HG03442 (cell line): Measurements from ENCODE around the gene HNRNPA0.

Source experiments
- ATAC-seq: cut with Tn5 transposase; IDR thresholded peaks from one replicate; pipeline ENCODE4 v1.9.1; 2021; ENCODE audit warnings: mild to moderate bottlenecking, moderate library complexity; ENCODE audit not compliant: unreplicated experiment

HNRNPA0 gene

DNA sequence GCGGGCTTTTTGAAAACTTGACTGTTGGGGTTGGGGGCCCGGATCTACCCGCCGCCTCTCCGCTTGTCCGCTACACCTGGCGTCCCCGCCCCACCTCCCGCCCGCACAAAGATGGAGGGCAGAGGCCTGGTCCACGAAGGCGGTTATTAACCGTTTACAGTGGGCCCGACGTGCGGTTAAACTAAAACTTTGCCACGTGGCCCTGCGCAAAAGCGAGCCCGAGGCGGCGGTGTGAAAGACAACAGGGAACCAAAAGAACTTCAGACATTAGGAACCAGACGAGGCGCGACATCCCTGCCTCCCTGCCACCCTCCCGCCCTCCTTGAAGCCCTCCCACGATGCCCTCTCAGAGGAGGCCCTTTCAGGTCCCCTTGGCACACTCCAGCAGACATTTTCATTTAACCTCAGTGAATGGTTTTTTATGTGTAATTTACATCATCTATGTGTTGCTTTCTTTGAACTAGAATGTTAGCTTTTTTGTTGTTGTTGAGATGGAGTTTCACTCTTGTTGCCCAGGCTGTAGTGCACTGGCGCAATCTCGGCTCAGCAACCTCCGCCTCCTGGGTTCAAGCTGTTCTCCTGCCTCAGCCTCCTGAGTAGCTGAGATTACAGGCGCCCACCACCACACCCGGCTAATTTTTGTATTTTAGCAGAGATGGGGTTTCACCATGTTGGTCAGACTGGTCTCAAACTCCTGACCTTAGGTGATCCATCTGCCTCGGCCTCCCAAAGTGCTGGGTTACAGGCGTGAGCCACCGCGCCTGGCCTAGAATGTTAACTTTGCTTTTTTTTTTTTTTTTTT, 999 bp upstream of the HNRNPA0 start:
- peak; percentile 11 for ATAC-seq

DNA sequence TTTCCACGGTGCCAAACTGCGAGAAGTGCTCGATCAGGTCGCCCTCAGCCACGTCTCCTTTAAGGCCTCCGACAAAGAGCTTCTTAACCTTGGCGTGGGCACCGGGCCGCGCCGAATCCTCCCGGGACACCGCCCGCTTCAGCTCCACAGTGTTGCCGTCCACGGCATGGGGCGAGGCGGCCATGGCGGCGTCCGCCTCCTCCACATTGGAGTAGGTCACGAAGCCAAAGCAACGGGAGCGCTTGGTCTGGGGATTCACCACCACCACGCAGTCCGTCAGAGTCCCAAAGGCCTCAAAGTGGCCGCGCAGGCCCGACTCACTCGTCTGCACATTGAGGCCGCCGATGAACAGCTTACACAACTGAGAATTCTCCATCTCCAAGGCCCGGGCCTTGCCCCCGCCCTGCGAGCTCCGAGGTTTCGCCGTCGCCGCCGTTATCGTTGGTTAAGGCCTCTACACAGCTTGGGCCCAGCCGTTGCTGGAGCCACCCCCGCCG, 424 bp downstream of the HNRNPA0 start:
- peak; percentile 8 for ATAC-seq

DNA sequence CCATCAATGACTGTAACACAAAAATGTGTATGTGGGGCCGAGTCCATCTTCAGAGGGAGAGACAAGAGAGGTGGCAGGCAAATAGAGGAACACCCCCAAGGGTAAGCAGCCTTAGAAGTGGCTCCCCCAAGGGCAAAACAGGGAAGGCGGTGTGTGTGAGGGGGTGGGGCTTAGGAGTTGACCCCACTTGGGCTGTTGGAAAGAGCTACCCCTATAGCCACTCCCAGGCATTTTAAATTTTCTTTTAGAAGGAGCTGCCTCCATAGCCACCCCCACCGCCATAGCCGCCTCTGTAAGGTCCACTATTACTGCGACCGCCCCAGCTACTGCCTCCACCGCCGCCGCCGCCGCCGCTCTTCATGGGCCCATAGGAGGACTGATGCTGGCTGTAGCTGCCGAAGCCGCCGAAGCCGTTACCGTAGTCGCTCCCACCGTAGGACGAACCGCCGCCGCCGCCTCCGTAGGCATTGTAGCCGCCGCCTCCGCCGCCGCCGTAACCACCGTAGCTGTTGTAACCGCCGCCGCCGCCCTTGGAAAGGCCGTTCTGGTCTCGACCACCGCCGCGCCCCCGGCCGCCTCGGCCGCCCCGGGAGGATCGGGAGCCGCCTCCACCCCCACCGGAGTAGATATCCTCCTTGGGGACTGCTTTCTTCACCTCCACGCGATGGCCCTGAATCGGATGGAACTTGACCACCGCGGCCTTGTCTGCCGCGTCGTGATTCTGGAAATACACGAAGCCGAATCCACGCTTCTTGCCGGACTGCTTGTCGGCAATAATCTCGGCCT, 1.1 kb downstream of the HNRNPA0 start:
- ATAC-seq = no peak

DNA sequence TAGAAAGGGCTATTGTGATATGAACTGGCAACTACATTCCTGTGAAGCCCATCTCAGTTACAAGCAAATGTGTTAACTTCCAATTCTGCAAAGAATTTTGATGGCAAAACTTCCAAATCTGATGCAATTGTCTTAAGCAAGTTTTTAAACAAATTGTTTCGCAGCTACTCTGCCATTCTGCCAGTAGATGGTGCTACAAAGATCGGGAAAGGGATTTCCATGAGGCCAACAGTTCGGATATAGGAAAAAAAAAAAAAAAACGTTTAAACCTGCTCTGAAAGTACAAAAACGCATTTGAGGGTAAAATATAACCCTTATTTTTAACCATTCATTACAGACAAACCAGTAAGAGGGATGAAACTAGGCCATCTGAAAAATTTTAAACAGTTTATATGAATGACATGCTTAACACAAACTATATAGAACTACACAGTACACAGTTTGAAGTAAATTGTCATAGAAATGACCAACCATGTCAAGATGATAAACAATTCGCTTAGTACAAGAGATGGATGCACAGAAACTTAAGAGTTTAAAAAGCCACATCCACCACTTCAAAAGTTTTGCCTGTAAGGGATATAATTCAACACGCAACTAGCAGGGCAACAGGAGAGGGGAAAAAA, 2.2 kb downstream of the HNRNPA0 start:
- no peak for ATAC-seq

DNA sequence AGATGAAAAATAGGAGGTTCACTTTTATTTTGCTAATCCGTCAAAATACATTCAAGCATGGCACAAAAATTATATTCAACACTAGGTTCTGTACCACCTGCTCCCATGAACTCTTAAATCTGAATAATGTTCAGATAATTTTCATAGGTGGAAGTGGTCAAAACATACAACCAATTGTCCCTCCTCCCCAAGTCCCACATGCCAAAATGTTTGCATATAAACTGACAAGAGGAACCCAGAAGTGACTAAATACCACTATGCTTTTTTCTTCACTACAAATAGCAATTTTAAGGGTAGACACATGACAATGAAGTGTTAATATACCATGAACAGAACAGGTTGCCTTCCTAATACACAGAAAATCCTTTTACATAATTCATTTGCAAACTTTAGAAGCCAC, 3.7 kb downstream of the HNRNPA0 start:
- no peak for ATAC-seq

DNA sequence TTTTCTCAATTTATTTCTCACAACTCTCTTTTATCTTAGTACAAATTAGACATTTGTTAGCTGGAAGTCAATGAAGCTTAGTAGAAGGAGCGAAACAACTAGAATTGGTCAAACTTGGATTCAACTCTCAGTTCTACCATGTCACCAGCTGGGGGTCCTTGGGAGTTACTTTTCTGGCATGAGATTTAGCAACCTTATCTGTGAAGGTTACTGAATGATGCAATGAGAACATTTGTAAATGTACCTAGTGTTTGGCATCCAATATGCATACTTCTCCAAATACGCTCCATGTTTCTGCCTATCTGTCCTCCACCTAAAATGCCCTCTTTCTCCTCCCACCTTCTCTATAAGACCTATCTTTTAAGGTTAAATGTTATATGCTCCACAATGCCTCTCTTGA, 6.3 kb downstream of the HNRNPA0 start:
- ATAC-seq = no peak

DNA sequence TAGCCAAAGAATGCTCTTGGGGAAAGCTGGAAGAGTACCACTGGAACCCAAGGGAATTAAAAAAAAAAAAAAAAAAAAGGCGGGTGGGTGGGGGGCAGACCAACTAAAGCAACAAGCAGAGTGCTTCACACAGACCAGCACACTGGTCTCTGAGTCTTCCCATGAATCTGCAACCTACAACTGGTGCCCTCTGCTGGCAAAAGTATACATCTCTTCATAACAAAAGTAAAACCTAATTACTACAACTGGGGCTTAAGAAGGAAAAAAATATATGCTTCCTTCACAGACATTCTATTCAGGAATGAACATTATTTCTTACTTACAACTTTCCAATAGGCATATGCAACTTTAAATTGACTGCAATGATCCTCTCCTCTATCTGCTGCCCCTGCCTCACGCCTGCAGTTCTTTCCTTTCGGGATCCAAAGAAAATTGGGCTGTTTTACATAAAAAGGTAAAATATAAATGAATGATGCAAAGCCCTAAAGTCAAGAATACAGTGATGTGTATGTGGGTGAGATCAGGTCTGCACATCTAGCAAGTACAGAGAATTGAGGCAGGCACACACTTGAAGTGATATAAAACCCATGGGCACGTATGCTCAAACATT, 11.0 kb downstream of the HNRNPA0 start:
- peak; percentile 76 for ATAC-seq

DNA sequence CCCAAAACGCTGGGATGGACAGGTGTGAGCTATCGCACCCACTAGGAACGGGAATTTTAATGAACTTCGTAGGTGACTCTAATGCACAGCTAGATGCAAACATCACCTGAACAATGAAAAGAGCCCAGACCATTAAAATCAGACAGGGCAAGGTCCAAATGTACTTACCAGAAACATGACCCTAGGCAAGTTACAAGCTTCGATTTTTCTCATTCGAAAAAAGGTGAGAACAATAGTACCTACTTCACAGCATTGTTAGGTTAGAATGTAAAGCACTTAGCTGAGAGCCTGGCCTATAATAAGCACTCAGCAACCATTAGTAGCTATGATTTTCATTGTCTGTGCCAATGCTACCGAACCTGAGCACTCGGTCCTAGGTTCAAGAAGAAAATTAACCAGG, 12.4 kb downstream of the HNRNPA0 start:
- ATAC-seq = no peak

DNA sequence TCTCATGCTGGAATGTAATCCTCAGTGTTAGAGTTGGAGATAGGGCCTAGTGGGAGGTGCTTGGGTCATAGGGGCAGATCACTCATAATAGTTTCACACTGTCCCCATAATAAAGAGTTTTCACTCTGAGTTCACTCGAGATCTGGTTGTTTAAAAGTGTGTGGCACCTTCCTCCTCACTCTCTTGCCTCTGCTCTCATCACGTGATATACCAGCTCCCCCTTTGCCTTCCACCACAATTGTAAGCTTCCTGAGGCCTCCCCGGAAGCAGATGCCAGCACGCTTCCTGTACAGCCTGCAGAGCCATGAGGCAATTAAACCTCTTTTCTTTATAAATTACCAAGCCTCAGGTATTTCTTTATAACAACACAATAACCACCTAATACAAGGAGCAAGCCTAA, 14.4 kb downstream of the HNRNPA0 start:
- no peak for ATAC-seq

DNA sequence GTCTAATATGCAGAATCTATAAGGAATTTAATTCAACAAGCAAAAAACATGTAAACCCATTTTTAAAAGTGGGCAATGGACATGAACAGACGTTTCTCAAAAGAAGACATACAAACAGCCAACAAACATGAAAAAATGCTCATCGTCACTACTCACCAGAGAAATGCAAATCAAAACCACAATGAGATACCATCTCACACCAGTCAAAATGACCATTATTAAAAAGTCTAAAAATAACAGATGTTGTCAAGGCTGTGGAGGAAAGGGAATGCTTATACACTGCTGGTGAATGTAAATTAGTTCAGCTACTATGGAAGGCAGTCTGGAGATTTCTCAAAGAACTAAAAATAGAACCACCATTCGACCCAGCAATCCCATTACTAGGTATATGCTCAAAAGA, 15.2 kb downstream of the HNRNPA0 start:
- ATAC-seq = no peak

DNA sequence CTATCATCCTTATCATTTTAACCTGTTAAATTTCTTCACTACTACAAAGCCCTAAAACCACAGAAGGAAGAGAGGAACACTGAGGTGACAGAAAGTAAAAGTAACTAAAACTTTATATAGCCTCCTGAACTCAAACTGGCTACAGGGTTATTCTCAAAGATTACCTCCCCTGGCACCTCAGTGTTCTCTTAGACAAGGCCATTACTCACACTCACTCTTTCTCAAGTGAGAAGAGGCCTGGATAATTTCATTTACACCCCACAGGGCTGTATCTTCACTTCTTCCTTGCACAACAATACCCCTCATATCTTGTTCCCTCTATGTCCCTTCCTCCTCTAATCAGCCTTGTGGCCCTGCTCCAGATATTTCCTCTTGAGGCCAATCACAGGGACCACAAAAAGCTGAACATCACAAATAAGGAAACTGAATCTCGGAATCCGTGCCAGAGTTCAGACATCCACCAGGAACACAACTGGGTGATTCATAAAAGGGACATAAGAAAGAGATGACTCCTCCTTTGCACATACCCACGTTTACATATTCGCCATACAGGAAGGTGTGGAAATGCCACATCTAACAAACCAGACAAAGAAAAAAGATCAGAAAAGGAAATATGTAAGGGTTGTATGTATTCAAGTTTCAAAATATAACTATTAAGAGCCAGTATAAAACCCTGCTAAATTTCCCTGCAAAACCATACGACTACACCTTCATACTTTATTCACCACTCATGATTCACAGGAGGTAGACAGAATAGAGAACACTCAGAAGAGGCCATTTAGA, 16.6 kb downstream of the HNRNPA0 start:
- ATAC-seq = peak; percentile 32

DNA sequence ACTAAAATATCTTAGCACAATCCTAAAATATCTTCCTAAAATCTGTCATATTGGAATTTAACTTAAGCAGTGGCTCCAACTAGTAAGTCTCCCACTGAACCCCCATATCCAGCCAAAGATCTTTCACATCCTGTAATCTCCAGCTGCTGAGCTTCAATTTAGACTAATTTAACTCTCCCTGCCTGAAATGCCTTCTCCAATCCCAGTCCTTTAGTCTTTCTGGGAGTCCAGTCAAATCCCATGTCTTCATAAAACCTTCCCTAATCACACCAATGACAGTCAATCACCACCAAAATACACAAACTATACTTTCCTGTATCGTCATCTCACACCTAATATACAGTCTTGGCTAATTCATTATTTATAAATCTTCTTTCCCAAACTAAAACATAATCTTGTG, 17.7 kb downstream of the HNRNPA0 start:
- ATAC-seq = no peak

DNA sequence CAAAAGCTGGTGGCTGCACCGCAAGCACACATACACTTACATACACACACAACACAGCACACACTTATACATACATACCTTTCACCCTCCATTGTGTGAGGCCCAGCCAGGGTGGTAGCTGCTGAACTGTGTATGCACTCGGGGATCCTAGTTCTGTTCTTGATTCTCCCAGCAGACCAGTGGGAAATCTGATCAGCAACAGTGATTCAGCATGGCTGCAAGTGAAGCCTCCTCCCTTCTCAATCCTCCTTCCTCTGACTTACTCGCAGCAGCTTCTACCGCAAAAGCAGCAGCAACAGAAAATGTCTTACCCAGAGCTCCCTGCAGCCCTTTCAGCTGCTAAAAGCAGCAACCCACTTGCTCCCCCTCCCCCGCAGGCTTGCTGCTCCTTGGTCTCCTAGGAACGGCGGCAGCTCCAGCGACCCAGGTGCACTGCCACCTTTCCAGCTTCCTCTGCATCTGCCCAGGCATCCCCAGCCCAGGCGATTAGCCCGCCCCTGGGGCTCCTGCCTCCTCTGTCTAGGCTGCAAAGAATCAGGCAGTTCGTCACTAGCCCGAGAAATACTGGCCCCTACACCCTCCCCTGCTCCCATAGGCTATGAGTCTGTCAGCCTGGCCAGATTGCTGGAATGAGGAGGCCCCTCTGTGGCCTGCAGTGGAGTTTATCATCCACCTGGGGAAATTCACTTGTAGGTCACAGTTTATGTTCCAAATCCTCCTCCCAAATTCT, 18.4 kb downstream of the HNRNPA0 start, which contains the start of gene KLHL3:
Gene KLHL3 (minus strand): TSS at position 535 of the 730 bp plus-strand sequence. CDS start 443 bp downstream, at position 92.
- ATAC-seq = peak; percentile 50

DNA sequence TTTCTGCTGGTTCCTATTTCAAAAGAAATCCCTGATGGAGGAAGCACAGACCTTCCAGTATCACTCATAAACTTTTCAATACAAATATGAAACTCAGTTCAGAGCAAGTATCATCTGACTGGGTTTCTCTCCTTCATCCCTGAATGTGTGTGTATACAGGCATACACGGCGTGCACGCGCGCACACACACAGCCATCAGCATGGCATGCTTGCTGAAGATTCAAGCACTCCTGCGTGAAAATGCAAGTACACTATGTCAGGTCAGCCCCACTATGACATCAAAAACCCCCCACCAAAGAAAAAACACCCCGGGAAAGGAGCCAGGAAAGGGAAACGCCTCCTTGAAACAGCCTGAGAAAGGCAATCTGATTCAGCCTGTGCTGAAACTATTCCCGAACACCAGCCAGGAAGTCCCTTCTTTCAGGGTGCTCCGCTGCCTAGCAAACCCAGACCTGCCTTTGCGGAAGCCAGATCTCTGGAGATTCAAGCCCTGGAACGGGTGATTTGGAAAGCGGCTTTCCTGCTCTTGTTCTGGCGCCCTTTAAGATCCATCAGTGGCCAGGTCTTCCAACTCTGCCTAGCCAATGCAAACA, 19.1 kb downstream of the HNRNPA0 start:
- no peak for ATAC-seq

DNA sequence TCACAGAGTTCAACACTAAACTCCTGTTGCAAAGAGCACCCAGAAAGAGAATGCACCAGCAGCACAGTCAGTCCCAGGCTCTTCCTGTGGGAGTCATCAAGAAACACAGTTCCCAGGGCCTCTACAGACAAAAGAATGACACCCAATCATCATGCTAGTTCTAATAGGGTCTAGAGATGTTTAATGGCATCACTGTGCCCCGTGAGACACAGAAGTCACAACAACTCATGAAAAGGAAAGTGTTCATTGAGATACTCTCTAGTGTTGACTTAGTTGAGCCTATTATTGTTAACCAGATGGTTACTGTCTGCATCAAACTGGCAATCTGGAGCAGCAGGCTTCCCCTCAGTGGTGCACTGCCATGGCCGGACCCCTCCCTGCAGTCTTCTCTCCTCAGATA, 19.8 kb downstream of the HNRNPA0 start:
- ATAC-seq = no peak

DNA sequence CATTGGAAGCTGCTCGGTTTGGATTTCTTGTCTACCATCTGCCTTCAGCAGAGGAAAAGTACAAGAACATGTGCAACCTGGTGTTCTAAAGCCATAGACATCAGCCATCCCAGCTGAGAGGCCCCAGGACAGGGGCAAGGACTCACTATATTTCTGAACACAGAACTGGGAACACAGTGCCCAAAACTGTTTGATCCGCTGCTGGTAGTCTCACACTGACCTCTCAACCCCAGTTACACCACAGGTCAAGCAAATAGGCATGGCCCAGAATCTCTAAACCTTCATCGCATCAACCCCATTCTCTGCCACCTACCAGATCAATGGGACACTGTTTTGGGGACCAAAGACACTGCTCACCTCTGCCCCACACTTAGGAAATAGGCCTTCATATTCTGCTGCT, 20.2 kb downstream of the HNRNPA0 start:
- ATAC-seq = no peak

DNA sequence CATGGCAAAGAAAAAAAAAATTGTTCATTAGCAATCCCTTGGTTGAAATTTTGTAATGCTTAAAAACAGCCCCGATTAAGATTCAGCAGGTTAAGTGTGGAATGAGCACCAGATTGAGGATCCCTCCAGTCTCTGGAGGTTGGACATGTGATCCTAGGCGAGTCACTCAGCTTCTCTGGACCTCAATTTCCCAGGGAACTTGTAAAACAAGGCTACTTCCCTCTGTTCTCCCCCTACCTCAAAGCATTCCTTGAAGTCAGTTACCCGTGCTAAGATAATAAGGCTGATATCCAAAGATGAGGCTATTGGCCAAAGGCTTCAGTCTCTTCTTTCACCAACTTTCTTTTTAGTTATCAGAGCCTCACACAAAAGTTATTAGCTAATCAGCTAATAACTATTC, 21.2 kb downstream of the HNRNPA0 start:
- ATAC-seq = no peak

DNA sequence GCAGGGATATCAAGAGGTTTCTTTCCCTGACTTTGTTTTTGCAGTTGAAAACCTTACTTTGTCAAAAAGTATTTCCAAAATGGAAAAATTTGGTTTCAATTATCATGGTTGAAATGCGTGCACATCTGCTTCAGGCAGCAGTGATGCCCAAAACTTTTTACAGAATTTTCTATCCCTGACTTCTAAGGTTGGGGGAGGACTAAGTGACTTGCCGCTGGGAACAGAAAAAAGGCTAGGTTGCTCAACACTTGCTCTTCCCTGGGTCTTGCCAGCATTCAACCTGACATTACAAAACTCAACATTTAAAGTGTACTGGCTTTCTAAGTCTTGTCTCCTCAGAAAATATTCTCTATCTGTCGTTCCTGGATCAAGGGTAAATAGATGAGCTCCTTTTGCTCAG, 23.0 kb downstream of the HNRNPA0 start:
- no peak for ATAC-seq

DNA sequence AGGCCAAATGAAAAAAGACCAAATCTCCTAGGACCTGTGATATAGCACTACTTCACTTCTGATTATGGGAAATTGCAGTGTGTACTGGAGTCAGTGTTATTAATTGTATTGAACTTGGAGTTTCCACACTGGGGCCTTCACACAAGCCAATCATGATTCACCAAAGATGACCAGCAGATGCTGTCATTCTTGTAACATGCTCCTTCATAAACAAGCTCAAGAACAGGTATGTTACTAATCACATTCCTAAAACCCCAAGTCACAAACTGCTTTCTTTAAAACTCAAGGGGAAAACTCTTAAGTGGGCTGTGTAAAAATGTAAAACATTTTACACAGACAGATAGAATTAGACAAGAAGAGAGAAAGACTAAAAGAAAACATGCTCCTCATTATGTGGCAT, 23.8 kb downstream of the HNRNPA0 start:
- no peak for ATAC-seq
